Urothelium cell line (cell line): ENCODE data around the gene VASH2.
A peak's percentile ranks its signal among the peaks of the same experiment; 100 is the strongest.
"Not testable (repeated sequence)": the region's sequence is repeated elsewhere in the genome, so short reads cannot be mapped to it uniquely, and the experiment has no call there.

Source experiments
- DNase-seq: peaks from one replicate; pipeline ENCODE4 v3.0.0; 2011; ENCODE audit warnings: low spot score, mixed read lengths
- FAIRE-seq: peaks from 2 replicates; lab custom pipeline; 2011; peaks lifted over from hg19 to GRCh38; lab: Jason Lieb, UNC

VASH2 gene

DNA sequence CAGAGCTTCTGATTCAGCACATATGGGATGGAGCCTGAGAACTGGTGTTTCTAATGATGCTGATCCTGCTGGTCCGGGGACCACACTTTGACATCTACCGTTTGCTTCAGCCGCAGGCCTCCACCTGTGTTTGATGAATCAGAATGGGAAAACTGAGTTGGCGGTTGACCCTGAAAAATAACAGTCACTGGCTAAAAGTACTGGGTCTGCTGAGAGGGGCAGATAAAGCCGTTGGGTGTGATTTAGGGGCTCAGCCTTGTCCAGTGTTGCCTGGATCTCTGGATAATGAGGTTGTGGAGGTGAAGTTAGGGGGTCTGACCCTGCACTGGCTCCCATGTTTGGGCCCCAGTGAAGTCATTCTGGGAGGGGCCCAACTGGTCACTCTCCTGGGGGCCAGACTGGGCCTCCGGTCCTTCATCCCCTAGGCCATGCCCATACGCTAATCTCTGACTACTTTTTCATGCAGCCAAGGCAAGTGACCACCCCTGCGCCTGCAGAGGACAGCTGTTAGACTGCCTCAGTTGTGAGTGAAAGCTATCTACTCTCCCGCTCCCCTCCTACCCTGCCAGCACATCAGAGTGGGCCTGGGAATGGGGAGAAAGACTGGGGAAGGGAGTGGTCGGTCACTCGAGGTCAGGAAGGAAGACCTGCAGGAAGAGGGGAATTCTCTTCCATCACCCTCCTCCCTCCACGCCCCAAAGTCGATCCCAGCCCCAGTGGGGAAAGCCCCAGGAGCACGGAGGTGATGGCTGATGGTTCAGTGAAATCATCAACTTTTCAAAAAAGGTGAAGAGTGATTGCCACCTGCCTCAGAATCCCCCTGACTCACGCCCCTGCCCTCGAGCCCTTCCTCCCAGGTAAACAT is 27.7 kb downstream of the VASH2 start:
- FAIRE-seq (no peak), DNase-seq (no peak)

DNA sequence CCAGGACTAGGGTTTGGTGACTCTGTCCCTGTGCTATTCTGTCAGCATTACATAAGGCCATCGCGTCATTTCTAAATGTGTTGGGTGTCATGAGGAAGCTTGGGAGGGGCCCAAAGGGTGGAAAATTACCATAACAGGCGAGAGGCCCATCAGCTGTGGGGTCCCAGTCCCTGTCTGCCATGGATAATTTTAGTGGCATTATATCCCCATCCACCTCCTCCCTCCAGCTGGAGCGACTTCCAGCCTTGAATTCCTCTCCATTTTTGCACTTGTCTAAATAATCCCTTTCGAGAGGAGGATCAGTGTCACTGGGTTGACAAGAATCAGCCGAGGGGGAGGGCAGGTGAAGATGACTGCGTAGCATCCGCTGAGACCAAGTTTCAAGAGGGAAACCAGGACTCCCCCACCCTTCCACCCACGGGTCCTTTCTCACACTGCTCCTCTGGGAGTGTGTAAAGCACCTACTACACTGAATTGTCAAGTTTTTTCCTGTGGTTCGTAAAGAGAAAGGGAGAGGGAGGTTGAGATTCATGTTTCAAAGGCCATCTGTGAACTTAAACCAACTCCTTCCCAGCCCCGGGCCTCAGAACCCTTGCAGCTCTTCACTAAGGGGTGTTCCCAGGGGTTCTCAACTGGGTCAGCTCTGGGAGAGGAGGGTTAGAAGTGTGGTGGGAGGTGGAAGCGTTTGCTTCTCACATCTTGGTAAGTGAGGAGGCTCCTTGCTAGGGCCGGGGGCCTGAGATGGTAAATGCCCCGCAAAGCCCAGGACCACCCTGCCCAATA is 29.2 kb downstream of the VASH2 start:
- DNase-seq (no peak), FAIRE-seq (no peak)

DNA sequence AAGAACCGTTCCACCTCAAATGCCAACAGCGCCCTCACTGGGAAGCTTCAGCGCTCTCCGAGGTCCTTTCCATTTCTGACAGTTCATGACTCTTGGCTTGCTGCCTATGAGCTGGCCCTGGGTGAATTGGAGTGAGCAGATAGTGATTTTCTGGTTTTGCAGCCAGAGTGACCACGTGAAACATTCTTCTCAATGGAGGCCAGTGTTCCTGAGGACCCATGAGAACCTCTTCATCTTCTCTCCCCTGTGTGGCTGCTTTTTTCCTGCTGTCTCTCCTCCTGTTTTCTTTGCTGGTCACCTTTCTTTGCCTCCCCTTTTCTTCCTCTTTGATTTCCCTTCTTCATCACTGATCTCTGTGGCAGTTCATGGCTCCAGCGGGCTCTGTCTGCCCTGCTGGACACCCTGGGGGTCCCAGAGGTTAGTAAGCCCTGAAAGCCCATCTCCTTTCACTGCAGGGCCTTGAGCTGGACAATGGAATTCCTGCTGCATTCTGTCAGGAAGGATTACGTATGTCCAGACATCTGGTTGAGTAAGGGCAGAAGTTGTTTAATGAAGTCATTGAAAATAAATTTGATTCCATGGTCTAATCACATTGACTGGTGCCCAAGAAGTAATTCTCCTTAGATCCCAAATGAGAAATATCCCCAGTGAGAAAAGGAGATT is 29.9 kb downstream of the VASH2 start:
- FAIRE-seq: no peak
- DNase-seq: no peak

DNA sequence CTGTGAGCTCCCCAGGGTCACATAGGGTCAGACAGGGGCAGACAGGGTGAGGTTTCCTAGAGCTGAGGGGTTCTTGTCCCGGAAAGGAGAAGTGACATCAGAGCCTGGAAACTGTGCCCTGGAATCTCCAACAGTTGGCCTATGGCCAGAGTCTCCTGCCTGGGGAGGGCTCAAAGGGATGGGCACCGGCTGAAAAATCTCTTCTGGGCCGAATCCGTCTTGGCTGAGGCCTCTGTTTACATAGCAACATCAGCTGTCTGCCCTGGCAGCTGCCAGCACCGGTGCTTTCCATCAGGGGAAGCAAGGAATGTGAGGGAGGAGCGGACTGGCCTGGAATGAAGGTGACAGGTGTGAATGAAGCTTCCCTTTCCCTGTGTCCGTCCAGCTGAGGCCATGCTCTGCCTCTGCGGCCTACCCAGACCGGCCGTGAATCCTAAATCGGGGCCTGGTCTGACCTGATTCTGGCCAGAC is 30.7 kb downstream of the VASH2 start:
- DNase-seq (peak; percentile 26), FAIRE-seq (no peak)

DNA sequence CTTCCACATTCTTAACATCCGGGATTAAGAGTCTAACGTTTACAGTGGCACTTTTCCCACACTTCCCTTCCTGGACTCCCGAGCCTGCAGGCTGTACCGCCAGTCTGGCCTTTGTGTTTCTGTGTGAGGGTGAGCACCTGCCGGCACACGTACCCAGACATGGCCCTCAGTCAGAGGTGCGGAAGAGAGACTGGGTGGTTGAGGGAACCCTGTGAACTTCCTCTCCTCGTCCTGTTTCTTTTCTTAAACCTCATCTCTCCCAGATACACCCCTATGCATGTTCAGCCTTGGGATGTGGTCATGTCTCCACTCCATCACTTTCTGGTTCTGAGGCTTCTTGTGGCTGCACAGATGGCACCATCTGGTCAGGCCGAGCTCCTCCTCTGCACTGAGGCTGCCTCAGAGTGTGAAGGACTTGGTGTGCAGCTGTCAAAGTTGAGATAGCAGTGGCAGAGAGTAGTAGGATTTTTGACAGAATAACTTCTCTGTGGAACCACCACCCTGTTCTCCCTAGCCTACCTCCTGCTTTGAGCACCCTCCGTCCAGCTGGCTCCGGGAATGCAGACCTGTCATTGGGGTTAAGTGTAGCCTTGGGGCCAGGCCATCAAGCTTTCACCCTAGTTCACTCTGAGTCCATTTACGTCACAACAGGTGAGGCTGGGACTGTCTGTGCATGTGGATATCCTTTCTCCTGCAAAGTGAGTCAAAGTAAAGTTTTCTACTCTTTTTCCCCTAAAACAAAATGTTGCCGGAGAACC is 31.4 kb downstream of the VASH2 start:
- DNase-seq: no peak
- FAIRE-seq: no peak

DNA sequence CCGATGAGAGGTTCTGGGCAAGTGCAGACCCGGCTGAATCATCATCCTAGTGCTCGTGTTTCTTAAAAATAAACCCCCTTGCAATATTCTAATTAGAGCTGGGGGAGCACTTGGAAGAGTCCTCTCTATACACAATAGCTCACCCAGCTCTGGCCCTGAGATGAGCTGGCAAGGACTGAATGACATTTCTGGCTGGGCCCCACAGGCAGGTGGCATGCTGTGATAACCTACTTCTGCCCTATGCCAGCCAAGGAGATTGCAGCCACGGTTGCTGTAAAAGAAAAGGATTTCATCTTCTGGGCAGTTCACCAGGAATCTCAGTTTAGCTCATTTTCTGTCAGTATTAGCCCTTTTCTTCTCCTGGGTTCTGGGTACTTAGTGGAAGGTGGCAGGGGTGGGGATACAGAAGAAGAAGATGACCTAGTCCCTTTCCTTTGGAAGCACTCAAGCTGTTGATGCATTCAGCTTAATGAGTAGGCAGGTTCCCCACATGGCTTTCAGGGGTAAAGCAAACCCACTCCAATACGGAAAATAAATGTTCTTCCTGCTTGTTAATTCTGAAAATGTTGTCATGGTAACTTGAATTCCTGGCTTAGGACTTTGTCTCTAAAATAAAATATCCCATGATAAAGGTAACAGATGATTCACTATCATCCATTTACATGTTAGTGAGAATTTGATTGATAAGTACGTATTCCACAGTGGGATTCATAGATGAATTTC is 32.2 kb downstream of the VASH2 start:
- DNase-seq (no peak), FAIRE-seq (no peak)

DNA sequence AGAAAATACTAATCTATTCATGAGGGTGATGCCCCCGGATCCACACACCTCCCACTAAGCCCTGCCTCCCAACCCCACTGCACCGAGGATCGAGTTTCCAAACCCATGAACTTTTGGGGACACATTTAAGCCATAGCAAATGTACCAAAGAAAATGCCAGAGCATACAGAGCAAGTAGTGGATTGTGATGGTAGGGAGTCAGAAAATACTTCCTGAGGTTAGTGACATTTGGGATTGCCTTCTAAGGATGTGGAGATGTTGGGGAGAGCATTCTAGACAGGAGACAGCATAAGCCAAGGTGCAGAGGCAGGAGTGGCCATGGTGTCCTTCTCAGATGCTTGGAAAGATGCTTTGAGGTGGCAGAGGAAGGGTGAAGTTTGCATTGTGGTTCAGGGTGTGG is 33.1 kb downstream of the VASH2 start:
- DNase-seq: no peak
- no peak for FAIRE-seq

DNA sequence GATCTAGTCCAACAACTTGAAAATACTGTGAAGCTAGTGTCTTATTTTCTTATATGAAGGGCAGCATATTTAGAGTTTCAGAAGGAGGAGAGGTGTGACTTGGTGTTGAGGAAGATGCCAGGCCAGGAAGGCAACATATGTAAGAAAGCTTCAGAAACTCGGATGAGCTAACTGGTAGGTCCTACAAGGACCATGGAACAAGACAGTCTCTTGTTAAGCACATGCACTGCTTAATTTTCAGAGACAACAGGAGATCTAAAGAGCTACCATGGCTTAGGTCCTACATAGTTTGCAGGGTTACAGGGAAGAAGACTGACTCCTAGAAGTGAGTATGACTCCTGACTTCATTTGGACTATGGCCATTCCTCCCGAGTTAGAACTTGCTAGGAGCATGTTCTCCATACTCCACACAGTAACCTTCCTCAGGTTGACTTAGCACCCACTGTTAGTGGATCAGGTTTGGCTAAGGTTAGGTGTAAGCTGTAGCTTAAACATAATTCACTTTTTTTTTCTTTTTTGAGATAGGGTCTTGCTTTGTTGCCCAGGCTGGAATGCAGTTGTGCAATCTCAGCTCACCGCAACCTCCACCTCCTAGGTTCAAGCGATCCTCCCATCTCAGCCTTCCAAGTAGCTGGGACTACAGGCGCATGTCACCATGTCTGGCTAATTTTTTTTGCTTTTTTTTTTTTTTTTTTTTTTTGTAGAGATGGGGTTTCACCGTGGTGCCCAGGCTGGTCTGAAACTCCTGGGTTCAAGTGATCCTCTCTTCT is 34.4 kb downstream of the VASH2 start:
- FAIRE-seq: no peak
- no peak for DNase-seq

DNA sequence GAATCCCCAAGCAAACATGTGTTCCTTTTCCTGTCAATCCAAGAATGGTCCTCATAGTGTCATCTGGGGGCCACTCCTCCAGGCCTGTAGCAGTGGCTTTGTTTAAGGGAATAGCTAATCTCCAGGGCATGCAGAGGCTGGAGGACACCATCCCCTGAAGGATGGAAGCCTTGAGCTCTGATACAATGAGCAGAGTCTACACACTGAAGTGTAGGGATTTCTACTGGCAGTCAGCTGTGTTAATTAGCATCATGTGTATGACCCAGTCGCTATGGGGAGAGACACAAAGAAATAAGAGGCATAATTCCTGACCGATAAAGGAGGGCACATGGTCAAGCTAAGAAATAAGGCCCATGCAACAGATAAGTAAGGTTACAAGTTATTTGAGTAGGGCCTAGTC is 36.2 kb downstream of the VASH2 start:
- DNase-seq (no peak), FAIRE-seq (no peak)

DNA sequence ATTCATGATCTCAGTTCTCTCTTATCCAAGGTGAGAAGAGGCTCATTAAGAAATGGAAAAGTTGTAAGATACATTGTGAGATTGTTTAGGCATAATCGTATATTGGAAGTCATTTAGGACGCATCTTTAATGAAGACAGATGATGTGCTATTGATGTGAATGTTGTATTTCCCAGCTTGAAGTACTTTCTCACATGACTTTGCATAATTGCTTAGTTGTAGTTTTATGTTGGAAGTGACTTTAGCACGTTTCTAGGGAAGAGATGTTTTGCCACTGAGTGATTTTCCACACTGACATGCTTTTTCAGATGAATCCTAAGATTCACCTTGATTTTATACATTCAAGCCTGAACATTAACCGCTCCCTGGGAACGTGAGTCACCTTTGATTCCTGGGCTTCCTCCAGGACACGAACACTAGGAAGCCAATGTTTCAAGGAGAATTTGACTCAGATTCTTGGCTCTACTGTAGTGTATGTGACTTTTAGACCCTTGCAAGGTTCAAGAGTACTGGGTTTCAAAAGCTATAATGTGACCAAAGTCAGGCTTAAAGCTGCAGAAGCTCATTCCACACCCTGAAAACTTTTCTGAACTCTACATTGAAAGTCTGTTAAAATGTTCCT is 37.5 kb downstream of the VASH2 start:
- FAIRE-seq: no peak

DNA sequence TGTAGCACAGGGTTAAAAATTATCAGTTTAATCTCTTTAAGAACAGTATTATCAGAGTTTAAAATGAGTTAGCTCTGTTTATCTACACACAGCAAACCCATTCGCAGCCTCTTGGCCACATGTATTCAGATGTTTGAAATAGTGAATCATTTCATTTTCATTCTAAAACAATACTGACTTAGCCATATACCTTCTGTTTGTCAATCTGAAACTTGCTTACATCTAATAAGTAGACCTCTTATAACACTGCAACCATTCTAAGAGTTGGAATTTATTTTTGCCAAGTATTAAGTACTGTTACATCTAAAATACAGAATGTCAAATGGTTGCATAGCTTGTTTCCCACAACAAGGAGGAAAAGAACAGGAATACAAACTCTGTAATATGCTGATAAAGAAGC is 39.9 kb downstream of the VASH2 start:
- DNase-seq (no peak), FAIRE-seq (no peak)

More for the DNA sequence above, 37.5 kb downstream of the VASH2 start:
- DNase-seq: no peak

DNA sequence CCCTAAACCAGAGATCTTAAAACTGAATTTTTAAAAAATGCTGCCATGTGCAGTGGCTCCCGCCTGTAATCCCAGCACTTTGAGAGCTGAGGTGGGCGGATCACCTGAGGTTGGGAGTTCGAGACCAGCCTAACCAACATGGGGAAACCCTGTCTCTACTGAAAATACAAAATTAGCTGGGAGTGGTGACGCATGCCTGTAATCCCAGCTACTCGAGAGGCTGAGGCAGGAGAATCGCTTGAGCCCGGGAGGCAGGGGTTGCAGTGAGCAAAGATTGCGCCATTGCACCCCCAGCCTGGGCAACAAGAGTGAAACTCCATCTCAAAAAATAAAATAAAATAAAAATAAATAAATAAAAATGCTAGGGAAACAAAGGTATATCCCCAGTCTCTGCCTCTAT is 43.6 kb downstream of the VASH2 start:
- DNase-seq, FAIRE-seq: not testable (repeated sequence)

DNA sequence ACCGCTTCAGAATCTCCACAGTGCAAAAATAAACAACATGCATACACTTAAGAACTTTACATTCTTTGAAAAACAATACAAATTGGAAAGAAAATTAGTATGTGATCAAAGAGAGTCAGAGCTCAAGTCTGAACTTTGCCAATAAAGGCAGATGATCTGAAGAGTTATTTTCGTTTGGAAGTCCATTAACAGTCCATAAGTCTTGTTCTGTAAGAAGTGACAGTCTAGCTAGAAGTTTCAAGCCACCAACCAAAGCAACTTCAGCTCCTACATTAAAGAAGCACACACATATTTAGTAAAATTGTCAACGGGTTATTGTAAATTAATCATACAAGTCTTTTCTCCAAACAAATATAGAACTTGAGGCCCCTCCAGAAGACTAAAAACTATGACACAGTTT is 44.6 kb downstream of the VASH2 start:
- no peak for DNase-seq
- FAIRE-seq: no peak

DNA sequence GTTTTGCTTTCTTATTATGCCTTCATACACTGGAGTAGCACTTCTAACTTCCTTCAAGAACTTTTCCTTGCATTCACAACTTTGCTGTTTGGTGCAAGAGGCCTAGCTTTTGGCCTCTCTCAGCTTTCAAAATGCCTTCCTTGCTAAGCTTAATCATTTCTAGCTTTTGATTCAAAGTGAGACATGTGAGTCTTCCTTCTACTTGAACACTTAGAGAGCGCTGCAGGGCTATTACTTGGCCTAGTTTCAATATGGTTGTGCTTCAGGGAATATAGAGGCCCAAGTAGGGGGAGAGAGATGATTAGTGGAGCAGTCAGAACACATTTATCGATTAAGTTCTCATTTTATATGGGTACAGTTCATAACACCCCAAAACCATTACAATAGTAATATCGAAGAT is 52.9 kb downstream of the VASH2 start:
- DNase-seq (no peak), FAIRE-seq (no peak)

DNA sequence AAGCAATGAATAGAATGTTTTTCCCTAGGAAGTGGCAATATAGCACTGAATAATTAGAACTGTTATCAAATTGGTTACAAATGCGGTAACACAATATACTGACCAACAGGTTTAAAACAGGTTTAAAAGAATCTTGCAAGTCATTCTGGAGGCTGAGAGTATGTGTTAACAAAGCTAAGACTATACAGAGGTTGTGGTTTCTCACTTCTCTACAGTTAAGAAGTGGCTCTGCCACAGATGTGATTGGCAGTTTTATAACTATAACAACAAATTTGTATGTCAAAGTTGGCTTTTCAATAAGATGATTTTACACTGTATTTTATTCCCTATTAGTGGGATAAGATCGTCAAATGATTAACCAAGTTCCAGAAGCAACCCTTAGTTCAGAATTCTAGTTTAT is 58.2 kb downstream of the VASH2 start:
- no peak for DNase-seq
- no peak for FAIRE-seq

DNA sequence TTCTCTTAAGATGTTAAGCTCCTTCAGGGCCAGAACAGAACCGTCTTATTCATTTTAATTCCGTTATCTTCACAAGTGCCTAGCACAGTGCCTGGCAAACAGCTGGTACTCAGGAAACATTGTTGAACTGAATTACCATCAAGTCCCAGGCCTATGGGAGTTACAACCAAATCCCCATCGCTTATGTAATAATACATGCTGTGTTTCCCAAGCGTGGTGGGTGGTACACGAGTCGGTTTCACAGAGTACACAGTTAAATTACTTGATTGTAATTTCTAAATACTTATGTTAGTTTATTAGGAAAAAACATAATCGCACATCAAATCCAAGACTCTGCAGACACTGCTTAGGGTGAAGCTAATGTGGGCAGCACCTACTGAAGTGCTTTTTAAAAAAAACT is 64.3 kb downstream of the VASH2 start:
- no peak for FAIRE-seq
- DNase-seq: no peak

DNA sequence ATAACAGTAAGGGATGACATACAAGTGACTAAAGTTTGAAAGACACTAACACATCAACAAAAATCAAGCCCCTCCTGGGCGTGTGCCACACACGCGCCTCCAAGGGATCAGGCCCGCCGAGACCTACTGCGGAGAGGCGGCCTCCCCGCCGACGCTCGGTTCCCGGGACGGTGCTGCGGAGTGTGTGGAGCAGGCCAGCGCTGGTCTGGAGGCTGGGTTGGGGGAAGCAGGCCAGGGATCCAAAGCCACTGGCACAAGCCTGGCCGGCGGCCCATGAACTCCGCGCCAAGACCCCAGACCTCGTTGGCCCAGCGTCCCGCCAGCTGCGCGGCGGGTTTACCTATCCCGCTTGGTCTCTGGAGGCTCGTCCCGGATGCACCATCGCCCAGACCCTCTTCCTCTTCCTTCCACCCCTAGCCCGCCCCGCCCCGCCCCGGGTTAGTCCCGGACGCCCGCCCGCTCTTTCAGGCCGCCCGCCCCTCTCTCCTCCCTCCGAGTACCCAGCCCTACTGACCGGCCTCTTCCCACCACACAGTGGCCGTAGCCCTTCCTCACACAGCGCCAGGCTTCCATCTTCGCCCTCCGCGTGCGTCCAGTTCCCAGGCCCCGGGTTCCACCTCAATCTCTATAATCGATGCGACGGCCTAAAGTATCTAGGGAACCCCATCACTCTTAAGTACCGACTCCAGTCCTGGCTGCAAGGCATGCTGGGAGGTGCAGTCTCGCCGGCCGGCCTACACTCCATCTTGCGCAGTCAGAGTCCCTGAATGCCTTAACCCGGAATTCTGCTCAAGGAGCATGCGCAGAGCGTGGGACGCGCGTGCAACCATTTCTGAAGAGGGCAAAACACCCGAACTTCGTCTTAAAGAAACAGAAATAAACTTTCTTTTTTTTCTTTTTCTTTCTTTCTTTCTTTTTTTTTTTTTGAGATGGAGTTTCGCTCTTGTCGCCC is 65.0 kb downstream of the VASH2 start, which contains the start of gene ANGEL2:
TSS of gene ANGEL2 (minus strand) at position 769 of the 952 bp plus-strand sequence. CDS start at position 573, 196 bp downstream.
- no peak for FAIRE-seq

More for the DNA sequence above, 65.0 kb downstream of the VASH2 start, which contains the start of gene ANGEL2:
- peak; percentile 95 for DNase-seq
